HG03097 (cell line): Measurements from ENCODE around the gene GALM.
"Not testable (repeated sequence)": the region's sequence is repeated elsewhere in the genome, so short reads cannot be mapped to it uniquely, and the experiment has no call there.

Experiments used
- ATAC-seq: cut with Tn5 transposase; IDR thresholded peaks from one replicate; pipeline ENCODE4 v1.9.1; 2021; ENCODE audit not compliant: unreplicated experiment, low FRiP score

The GALM gene

GRCh38 chr2:38737000-38737698, 71.2 kb downstream of the GALM start:
- not testable (repeated sequence) for ATAC-seq

- no peak for ATAC-seq
These were observed 72.0 kb downstream of the GALM start for GRCh38 chr2:38737925-38738324.

GRCh38 chr2:38739524-38739923, 73.6 kb downstream of the GALM start:
- no peak for ATAC-seq

GRCh38 chr2:38740851-38741731, 75.2 kb downstream of the GALM start:
- ATAC-seq = no peak

- no peak for ATAC-seq
These were observed 77.1 kb downstream of the GALM start for GRCh38 chr2:38742797-38743559.

GRCh38 chr2:38743672-38744398, 77.9 kb downstream of the GALM start:
- ATAC-seq = no peak

- no peak for ATAC-seq
These were observed 78.5 kb downstream of the GALM start for GRCh38 chr2:38744399-38744780.

GRCh38 chr2:38745267-38745666, 79.4 kb downstream of the GALM start:
- ATAC-seq = no peak

- ATAC-seq = no peak
These were observed 81.1 kb downstream of the GALM start for GRCh38 chr2:38747007-38747424.

GRCh38 chr2:38747819-38748218, 81.9 kb downstream of the GALM start:
- ATAC-seq = no peak

- ATAC-seq = no peak
These were observed 82.5 kb downstream of the GALM start for GRCh38 chr2:38748391-38748790.

- ATAC-seq = no peak
These were observed 83.3 kb downstream of the GALM start for GRCh38 chr2:38748943-38749804.

GRCh38 chr2:38750011-38750890, 84.3 kb downstream of the GALM start:
- ATAC-seq = peak; percentile 33

GRCh38 chr2:38750891-38751595, 85.1 kb downstream of the GALM start, which contains the start of gene SRSF7:
Gene SRSF7, minus strand, starts transcription at chr2:38751361. Its CDS starts 105 bp downstream, at chr2:38751256.
- peak; percentile 85 for ATAC-seq

- no peak for ATAC-seq
These were observed 85.9 kb downstream of the GALM start for GRCh38 chr2:38751596-38752410.

GRCh38 chr2:38754049-38754448, 88.1 kb downstream of the GALM start:
- no peak for ATAC-seq

GRCh38 chr2:38754506-38754905, 88.6 kb downstream of the GALM start:
- ATAC-seq = no peak
